Keratinocyte (primary cell): ENCODE results near the gene PASD1. TPM values are rescaled to one million over a fixed set of nuclear protein-coding genes. Genes with fewer than 3 reads are reported as not detected.

ENCODE experiments used
- DNase-seq: peaks from one replicate; pipeline ENCODE4 v3.0.0-alpha.2; 2011; ENCODE audit warnings: low read depth, missing footprints, low spot score
- FAIRE-seq: peaks from 2 replicates; lab custom pipeline; 2011; peaks lifted over from hg19 to GRCh38; lab: Jason Lieb, UNC
- H2AFZ ChIP-seq: 2 replicates; pipeline ENCODE4 v1.6.0; 2012; ENCODE audit warnings: low read length, control low read depth, inconsistent platforms; ENCODE audit not compliant: control insufficient read depth
- H3K27ac ChIP-seq: 2 replicates; pipeline ENCODE4 v1.5.1; 2011; ENCODE audit warnings: low read length; ENCODE audit not compliant: control insufficient read depth, insufficient read depth
- H3K27me3 ChIP-seq: 3 replicates; pipeline ENCODE4 v1.6.0; 2011; ENCODE audit warnings: low read length; ENCODE audit not compliant: control insufficient read depth, insufficient read depth; ENCODE audit errors: extremely low read depth
- H3K36me3 ChIP-seq, 2 experiments: 2 replicates in 1 of 2; 3 replicates in 1 of 2; pipeline ENCODE4 v1.5.1; 2011; ENCODE audit warnings: low read length in 2 of 2, mild to moderate bottlenecking in 1 of 2; ENCODE audit not compliant: control insufficient read depth in 2 of 2, insufficient read depth in 2 of 2; ENCODE audit errors: extremely low read depth in 1 of 2
- H3K4me1 ChIP-seq: 3 replicates; pipeline ENCODE4 v1.5.1; 2011; ENCODE audit warnings: low read length; ENCODE audit not compliant: control insufficient read depth, insufficient read depth; ENCODE audit errors: extremely low read depth
- H3K4me2 ChIP-seq: 3 replicates; pipeline ENCODE4 v1.6.0; 2011; ENCODE audit warnings: low read depth, low read length; ENCODE audit not compliant: control insufficient read depth, insufficient read depth; ENCODE audit errors: extremely low read depth
- H3K4me3 ChIP-seq, 3 experiments: fragments of 200-600 bp in 1 of 3; sonication (generic) in 1 of 3; 2 replicates in 2 of 3; 3 replicates in 1 of 3; pipeline ENCODE4 v1.5.1; 2011 to 2016; ENCODE audit warnings: low read length in 3 of 3, mild to moderate bottlenecking in 3 of 3, control low read depth in 2 of 3, inconsistent platforms in 1 of 3, low read depth in 1 of 3, mixed read lengths in 1 of 3, mixed run types in 1 of 3, moderate library complexity in 1 of 3; ENCODE audit not compliant: control insufficient read depth in 2 of 3, insufficient read depth in 2 of 3; ENCODE audit errors: extremely low read depth in 1 of 3
- H3K79me2 ChIP-seq: 2 replicates; pipeline ENCODE4 v1.6.0; 2012; ENCODE audit warnings: low read length; ENCODE audit not compliant: control insufficient read depth, insufficient read depth
- H3K9ac ChIP-seq: 3 replicates; pipeline ENCODE4 v1.6.0; 2011; ENCODE audit warnings: low read length; ENCODE audit not compliant: control insufficient read depth, insufficient read depth; ENCODE audit errors: extremely low read depth
- H3K9me1 ChIP-seq: 3 replicates; pipeline ENCODE4 v1.6.0; 2011; ENCODE audit warnings: low read length; ENCODE audit not compliant: control insufficient read depth, insufficient read depth; ENCODE audit errors: extremely low read depth
- H3K9me3 ChIP-seq: 2 replicates; pipeline ENCODE4 v1.5.1; 2012; ENCODE audit warnings: low read depth, low read length; ENCODE audit not compliant: control insufficient read depth
- H4K20me1 ChIP-seq: 3 replicates; pipeline ENCODE4 v1.6.0; 2011; ENCODE audit warnings: low read length; ENCODE audit not compliant: control insufficient read depth, insufficient read depth; ENCODE audit errors: extremely low read depth
- CTCF ChIP-seq, 3 experiments: IDR thresholded peaks in 1 of 3; conservative IDR thresholded peaks in 1 of 3; optimal IDR thresholded peaks in 1 of 3; 2 replicates in 2 of 3; 3 replicates in 1 of 3; pipeline versions ENCODE3 to v1.5.1; 2011; ENCODE audit warnings: low read length in 3 of 3, mild to moderate bottlenecking in 3 of 3, moderate library complexity in 2 of 3, control low read depth in 1 of 3, inconsistent platforms in 1 of 3; ENCODE audit not compliant: insufficient read depth in 2 of 3; ENCODE audit errors: extremely low read depth in 1 of 3
- EZH2 ChIP-seq: IDR thresholded peaks from one replicate; pipeline ENCODE4 v1.6.1; 2012; ENCODE audit warnings: inconsistent platforms, mild to moderate bottlenecking, low read length, moderate library complexity
- dilution Hi-C: fragments of 300-500 bp; cut with MboI; formaldehyde crosslinking; loops from one replicate; pipeline ENCODE4 v1.7.0; 2020; ENCODE audit warnings: low sequenced_read_pairs; ENCODE audit not compliant: extremely low pct_ligation_motif_present
- polyA plus RNA-seq, 5 experiments: library from polyadenylated mRNA; depleted of rRNA in 3 of 5; stranded (reverse) in 3 of 5; stranded (forward) in 1 of 5; unstranded in 1 of 5; fragments of >200 nt; gene quantifications; 1 replicate in 1 of 5; 2 replicates in 3 of 5; 3 replicates in 1 of 5; pipeline versions ENCODE4 v1.2.1 to v1.2.3, GENCODE V29; 2011 to 2012; ENCODE audit warnings: missing spikeins in 2 of 5, low read depth in 1 of 5, low replicate concordance in 1 of 5

The PASD1 gene
- polyA plus RNA-seq, 1 donor (not counting 4 experiments of a cell fraction or from before 2014, with no cell fraction given) = not detected

- FAIRE-seq (no peak), DNase-seq (no peak)
- no peaks in the 10 kb centered on the region for H4K20me1 ChIP-seq
- H2AFZ ChIP-seq = no peak overlapping the region
- no peak overlapping the region for H3K4me3 ChIP-seq
- H3K9me3 ChIP-seq = no peaks in the 10 kb centered on the region
- no peaks in the 10 kb centered on the region for H3K79me2 ChIP-seq
- H3K9ac ChIP-seq = no peak overlapping the region
- H3K4me1 ChIP-seq = no peaks in the 10 kb centered on the region
- no peaks in the 10 kb centered on the region for H3K36me3 ChIP-seq
- TF ChIP-seq EZH2 = no peak
- no peak for TF ChIP-seq CTCF (optimal IDR thresholded peaks at IDR 0.05 in 1 of 3, IDR thresholded peaks at IDR 0.05 in 1 of 3, conservative IDR thresholded peaks at IDR 0.05 in 1 of 3; ENCODE audit: extremely low read depth in 1 of 3, insufficient read depth in 2 of 3, low read length in 3 of 3)
- H3K27ac ChIP-seq = no peak overlapping the region
- H3K27me3 ChIP-seq = no peaks in the 10 kb centered on the region
- H3K9me1 ChIP-seq = no peaks in the 10 kb centered on the region
- dilution Hi-C loops = no loop called here
- no peak overlapping the region for H3K4me2 ChIP-seq
Observed at GRCh38 chrX:151596282-151596681, 32.8 kb downstream of the PASD1 start.

- TF ChIP-seq EZH2 = no peak
- no peak for TF ChIP-seq CTCF (optimal IDR thresholded peaks at IDR 0.05 in 1 of 3, IDR thresholded peaks at IDR 0.05 in 1 of 3, conservative IDR thresholded peaks at IDR 0.05 in 1 of 3; ENCODE audit: extremely low read depth in 1 of 3, insufficient read depth in 2 of 3, low read length in 3 of 3)
- no peak for FAIRE-seq
- dilution Hi-C loops = no loop called here
Observed at GRCh38 chrX:151604931-151605330, 41.5 kb downstream of the PASD1 start.

More at GRCh38 chrX:151604931-151605330, 41.5 kb downstream of the PASD1 start:
- H3K9me1 ChIP-seq = no peaks in the 10 kb centered on the region
- no peaks in the 10 kb centered on the region for H3K4me1 ChIP-seq
- H3K4me3 ChIP-seq = no peak overlapping the region
- no peak overlapping the region for H3K4me2 ChIP-seq
- no peak for DNase-seq
- H3K36me3 ChIP-seq = no peaks in the 10 kb centered on the region
- H3K9ac ChIP-seq = no peak overlapping the region
- H3K9me3 ChIP-seq = no peaks in the 10 kb centered on the region
- H3K27me3 ChIP-seq = no peaks in the 10 kb centered on the region
- no peaks in the 10 kb centered on the region for H4K20me1 ChIP-seq
- no peaks in the 10 kb centered on the region for H3K79me2 ChIP-seq
- no peak overlapping the region for H2AFZ ChIP-seq
- no peak overlapping the region for H3K27ac ChIP-seq
